Measurements from ENCODE around the gene GGT6.

GGT6 gene

DNA sequence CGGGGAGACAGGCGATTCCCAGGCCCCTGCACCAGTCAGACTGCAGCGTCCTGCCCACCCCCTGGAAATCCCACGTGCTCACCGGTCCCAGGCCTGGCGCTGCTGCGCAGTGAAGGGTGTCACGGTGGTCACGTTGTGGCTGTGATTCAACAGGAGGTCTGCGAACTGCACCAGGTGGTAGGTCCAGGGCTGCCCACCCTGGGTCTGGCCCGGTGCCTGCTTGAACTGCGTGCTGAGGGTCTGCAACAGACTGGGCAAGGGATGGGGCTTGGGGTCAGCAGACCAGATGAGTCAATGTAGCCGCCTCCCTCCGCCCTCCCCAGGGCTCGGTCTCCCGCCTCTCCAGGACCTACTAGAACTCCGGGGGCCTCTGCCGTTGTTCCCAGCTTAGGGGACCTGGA, 12.3 kb downstream of the GGT6 start:
- DNase-seq (ENCODE audit: insufficient read length) (no peak), FAIRE-seq (no peak)
- TF ChIP-seq TAF1 (IDR thresholded peaks at IDR 0.05; ENCODE audit: borderline replicate concordance, low read depth, low read length) (no peak), POLR2AphosphoS5 (IDR thresholded peaks at IDR 0.05; ENCODE audit: low read depth, low read length) (no peak)

DNA sequence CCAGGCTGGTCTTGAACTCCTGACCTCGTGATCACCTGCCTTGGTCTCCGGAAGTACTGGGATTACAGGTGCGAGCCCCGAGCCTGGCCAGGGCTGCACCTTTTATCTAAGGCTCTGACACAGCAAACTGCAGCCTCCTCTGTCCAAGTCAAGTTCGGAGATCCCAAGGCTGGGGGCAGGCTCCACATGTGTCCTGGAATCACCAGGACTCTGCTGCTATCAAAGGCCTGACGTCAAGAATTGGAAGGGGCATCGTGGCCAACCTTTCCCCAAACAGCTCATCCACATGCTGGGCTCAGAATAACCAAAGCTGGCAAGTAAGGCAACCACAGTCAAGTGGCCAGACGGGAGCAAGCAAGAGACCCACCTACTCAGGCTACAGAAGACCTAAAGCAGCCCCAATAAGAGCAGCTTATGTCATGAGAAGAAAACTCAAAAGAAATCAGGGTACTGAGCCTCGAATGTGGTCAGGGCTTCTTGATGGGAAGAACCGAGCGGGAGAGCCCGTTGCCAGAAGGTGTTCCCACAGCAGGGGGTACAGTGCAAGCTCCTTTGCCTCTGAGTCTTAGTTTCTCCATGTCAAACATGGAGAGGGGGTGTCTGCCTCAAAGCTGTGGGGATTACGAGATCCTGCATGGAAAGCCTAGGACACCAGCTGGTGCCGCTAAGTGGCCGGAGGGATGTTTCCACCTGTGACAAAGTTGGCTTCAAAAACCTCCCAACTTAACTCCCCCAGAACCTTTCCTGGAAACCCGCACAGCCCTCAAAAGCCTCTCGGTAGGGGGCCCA, 13.1 kb downstream of the GGT6 start:
- TF ChIP-seq POLR2A (IDR thresholded peaks at IDR 0.05; ENCODE audit: low read depth, low read length) (no peak), TAF1 (IDR thresholded peaks at IDR 0.05; ENCODE audit: borderline replicate concordance, low read depth, low read length) (no peak)
- DNase-seq (ENCODE audit: insufficient read length): no peak
- no peak for FAIRE-seq

DNA sequence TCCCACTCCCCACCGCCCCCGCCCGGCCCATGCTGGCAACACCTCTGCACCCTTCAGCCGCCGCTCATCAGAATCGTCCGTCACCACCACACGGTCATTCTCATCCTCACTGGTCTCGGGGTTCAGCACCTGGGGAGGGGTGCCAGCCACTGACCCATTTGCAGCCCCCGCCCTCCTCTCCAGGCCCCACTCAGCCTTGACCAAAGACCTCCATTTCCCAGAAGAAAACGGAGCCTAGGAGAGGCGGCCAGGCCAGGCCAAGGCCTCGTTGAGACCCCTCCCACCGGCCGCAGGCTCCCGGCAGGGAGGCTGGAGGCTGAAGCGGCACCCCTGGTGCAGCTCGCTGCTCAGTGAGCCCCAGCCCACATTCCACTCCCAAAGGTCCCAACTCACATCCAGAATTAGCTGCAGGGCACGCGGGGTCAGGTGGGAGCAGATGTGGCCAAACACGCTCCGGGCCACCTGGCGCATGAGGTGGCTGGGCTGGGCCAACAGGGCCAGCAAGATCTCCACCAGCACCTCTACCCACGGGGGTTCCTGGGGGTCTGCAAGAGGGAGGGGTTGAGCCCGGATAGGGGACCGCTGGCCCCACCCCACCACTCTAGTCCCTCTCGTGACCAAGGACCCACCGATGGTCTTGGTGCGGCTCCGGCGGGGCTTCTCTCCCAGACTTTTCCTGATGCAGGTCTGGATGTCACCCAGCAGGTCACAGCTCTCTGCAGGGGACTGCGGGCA, 15.0 kb downstream of the GGT6 start:
- no peak for DNase-seq (ENCODE audit: insufficient read length)
- TF ChIP-seq POLR2A (IDR thresholded peaks at IDR 0.05; ENCODE audit: low read depth, low read length) (no peak), TAF1 (IDR thresholded peaks at IDR 0.05; ENCODE audit: borderline replicate concordance, low read depth, low read length) (no peak), POLR2AphosphoS5 (IDR thresholded peaks at IDR 0.05; ENCODE audit: low read depth, low read length) (no peak)
- no peak for FAIRE-seq

DNA sequence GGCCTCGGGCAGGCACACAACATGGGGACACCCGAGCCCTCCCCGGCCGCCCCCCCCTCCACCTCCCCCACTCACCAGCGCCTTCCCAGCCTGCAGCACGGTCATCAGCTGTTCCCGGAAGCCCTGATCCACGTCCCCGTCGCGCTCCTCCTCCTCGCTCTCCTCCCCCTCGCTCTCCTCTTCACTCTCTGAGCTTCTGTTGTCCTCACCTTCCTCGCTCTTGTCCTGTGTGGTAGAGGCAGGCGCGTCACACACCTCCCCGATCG, 15.5 kb downstream of the GGT6 start:
- DNase-seq (ENCODE audit: insufficient read length) (no peak), FAIRE-seq (no peak)
- TF ChIP-seq POLR2A (IDR thresholded peaks at IDR 0.05; ENCODE audit: low read depth, low read length): no peak
- no peak for TF ChIP-seq TAF1 (IDR thresholded peaks at IDR 0.05; ENCODE audit: borderline replicate concordance, low read depth, low read length)
- no peak for TF ChIP-seq POLR2AphosphoS5 (IDR thresholded peaks at IDR 0.05; ENCODE audit: low read depth, low read length)

DNA sequence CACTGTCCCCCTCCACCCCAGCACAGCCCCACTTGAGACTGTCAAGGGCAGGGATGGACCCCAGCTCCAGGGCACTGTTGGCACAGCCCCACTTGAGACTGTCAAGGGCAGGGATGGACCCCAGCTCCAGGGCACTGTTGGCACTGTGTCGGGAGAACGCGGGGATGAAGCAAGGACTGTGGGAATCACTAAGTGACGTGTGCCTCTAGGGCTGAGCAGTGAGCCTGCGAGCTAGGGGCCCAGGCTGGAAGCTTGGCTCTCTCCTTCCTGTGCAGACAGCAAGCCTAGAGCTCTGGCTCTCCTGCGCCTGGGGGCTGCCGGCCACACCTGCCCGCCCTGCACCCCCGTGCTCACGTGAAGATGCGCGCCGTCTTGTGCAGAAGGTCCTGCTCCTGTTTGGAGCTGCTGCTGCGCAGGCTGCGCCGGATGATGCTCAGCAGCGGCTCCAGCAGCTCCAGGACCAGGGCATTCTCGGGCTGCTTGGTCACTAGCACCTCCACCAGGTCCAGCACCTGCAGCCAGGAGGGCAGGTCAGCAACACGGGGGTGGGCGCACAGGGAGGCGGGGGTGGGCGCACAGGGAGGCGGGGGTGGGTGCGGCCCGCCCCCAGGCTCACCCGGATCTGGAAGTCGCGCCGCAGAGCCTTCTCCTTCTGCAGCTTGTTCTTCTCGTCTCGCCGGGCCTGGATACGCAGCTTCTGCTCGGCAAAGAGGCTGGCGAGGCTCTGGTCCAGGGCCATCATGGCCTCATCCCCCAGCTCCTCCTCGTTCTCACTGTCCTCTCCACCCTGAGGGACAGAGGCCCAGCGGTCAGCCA, 16.0 kb downstream of the GGT6 start:
- no peak for TF ChIP-seq POLR2A (IDR thresholded peaks at IDR 0.05; ENCODE audit: low read depth, low read length)
- TF ChIP-seq POLR2AphosphoS5 (IDR thresholded peaks at IDR 0.05; ENCODE audit: low read depth, low read length): 0 out of 2 replicates have a peak, but pooled peaks have one; percentile 17
- no peak for FAIRE-seq

DNA sequence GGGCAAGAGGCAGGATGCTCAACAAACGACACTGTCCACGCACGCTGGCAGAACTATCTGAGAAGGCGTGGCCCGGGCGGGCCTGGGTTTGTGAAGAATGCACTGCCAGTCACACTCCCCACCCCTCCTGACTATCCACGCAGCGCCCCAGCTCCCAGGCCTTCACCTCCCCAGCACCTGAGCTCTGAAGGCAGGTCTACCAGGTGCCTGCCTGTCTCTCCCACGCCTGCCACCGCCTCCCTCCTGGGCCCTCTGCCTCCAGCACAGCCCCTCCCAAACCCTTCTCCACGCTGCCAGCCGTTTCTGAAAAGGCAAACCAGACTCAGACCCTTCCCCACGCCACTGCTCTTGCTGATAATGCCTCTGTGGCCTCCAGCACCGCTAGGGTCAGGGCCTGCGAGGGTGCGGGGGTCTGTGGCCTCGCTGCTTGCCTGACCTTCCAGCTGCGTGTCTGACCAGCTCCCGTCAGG, 16.8 kb downstream of the GGT6 start:
- FAIRE-seq: no peak
- TF ChIP-seq POLR2A (IDR thresholded peaks at IDR 0.05; ENCODE audit: low read depth, low read length) (no peak), POLR2AphosphoS5 (IDR thresholded peaks at IDR 0.05; ENCODE audit: low read depth, low read length) (no peak), TAF1 (IDR thresholded peaks at IDR 0.05; ENCODE audit: borderline replicate concordance, low read depth, low read length) (no peak)
- DNase-seq (ENCODE audit: insufficient read length): no peak

More for the DNA sequence above, 16.0 kb downstream of the GGT6 start:
- no peak for DNase-seq (ENCODE audit: insufficient read length)

DNA sequence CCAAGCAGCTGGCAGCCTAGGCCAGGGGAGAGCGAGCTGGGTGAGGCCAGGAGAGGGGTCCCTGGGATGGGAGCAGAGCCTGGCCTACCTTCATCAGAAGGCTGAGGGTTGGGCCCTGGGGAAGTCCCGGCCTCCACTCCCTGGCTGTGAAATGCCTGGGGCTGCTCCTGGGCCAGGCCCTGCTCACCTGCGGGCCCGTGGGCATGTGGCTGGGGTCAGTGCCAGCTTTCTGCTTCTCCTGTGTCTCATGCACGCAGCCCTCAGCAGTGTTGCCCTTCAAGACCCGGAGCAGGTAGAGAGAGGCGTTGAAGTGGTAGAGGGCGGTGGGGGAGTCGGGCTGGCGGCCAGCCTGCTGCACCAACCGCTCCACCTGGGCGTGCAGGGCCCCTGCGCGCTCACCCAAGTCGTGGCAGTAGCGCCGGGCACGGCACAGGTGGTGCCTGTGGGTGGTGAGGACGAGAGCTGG, 17.6 kb downstream of the GGT6 start:
- FAIRE-seq (no peak), DNase-seq (ENCODE audit: insufficient read length) (no peak)
- TF ChIP-seq TAF1 (IDR thresholded peaks at IDR 0.05; ENCODE audit: borderline replicate concordance, low read depth, low read length) (no peak), POLR2AphosphoS5 (IDR thresholded peaks at IDR 0.05; ENCODE audit: low read depth, low read length) (no peak), POLR2A (IDR thresholded peaks at IDR 0.05; ENCODE audit: low read depth, low read length) (no peak)

DNA sequence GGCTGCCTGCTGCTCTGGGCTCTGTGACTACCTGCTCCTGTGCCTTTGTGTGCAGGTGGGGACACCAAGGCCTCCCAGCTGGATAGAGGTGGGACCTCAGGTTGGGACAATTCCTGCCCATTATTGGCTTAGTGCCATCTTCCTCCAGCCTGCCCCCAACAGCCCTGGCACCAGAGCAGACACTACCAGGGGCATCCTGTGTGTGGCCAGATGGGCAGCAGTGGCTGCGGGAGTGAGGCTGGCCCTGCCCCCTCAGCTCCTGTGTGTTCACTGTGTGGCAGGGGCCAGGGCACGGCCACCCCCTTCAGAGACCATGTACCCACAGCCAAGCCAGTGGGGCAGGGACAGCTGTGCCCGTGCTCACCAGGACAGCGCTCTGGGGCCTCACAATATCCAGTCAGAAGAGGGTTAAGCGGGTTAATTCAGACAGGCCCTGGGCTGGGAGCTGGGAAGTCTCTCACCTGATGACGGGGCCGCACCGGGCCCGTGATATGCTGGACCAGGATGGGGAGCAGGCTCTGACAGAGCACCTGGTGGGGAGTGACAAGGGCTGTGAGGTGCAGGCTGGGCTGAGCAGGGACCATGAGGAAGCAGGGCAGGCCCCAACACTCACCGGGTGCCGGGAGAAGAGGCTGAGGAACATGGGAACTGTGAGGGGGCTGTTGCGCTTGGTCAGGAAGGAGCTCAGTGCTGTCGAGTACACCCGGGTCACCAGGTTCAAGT, 18.2 kb downstream of the GGT6 start:
- DNase-seq (ENCODE audit: insufficient read length): no peak
- TF ChIP-seq TAF1 (IDR thresholded peaks at IDR 0.05; ENCODE audit: borderline replicate concordance, low read depth, low read length): no peak
- no peak for TF ChIP-seq POLR2AphosphoS5 (IDR thresholded peaks at IDR 0.05; ENCODE audit: low read depth, low read length)
- TF ChIP-seq POLR2A (IDR thresholded peaks at IDR 0.05; ENCODE audit: low read depth, low read length): no peak
- FAIRE-seq: no peak

DNA sequence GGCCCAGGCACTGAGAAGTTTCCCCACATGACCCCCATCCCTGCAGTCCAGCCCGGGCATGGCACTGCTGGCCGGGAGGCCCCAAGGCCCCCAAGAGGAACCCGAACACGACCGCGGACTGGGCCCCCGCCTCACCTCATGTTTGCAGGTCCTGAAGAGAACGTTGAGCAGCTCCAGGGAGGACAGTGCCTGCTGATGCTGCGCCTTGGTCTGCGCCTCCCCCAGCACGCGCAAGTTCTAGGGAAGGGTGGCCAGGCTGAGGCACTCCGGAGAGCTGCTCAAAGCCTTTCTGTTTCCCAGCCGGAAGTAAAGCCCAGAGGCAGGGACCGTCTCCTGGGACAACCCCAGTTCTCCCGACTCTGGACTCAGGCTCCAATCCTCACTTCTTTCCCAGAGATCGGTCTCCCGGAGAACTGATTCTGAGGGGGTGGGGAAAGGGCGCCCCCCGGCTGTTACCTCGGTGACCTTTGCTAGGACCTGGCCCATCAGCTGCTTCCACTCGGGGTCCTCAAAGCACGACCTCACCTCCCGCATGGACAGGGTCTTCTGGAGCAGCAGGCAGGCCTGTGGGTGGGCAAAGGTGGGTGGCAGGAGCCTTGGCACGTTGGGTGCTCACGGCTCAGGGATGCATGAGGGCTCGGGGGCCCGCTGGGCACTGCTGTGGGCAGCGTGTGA, 18.9 kb downstream of the GGT6 start:
- DNase-seq (ENCODE audit: insufficient read length) (no peak), FAIRE-seq (no peak)
- TF ChIP-seq POLR2AphosphoS5 (IDR thresholded peaks at IDR 0.05; ENCODE audit: low read depth, low read length) (no peak), POLR2A (IDR thresholded peaks at IDR 0.05; ENCODE audit: low read depth, low read length) (no peak), TAF1 (IDR thresholded peaks at IDR 0.05; ENCODE audit: borderline replicate concordance, low read depth, low read length) (no peak)

DNA sequence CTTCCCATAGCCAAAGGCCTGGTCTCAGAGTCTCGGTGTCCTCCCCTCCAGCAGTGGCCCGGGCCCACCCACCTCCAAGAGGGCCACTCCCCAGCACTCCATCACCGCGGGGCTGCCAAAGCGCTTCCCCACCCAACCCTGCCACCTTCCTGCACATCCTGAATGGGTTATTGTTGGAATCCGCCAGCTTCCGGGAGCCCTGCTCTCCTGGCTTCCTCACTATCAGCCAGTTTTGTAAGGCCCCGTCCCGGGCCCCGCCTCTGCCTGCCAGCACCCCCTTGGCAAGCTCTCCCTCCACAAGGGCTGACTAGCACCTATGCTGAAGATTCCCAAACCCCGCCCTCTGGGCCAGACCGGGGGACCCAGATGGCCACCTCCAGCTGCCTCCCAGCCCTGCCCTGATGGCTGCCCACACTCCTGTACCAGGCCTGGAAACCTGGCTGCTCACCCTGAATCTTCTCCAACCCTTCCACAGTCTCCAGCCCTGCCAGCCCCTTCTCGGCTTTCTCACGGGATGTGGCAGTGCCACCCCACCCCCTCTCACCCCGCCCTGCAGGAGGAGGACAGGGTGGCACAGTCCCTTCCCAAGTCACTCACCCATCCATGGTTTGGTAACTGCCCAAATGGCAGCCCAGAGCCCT, 19.6 kb downstream of the GGT6 start:
- no peak for FAIRE-seq
- no peak for DNase-seq (ENCODE audit: insufficient read length)
- TF ChIP-seq POLR2A (IDR thresholded peaks at IDR 0.05; ENCODE audit: low read depth, low read length) (no peak), POLR2AphosphoS5 (IDR thresholded peaks at IDR 0.05; ENCODE audit: low read depth, low read length) (no peak), TAF1 (IDR thresholded peaks at IDR 0.05; ENCODE audit: borderline replicate concordance, low read depth, low read length) (no peak)
